Keratinocyte (primary cell): ENCODE data around the gene HABP4. TPM values are rescaled to one million over a fixed set of nuclear protein-coding genes. Genes with fewer than 3 reads are reported as not detected.

Experiments used
- DNase-seq: peaks from one replicate; pipeline ENCODE4 v3.0.0-alpha.2; 2011; ENCODE audit warnings: low read depth, missing footprints, low spot score
- FAIRE-seq: peaks from 2 replicates; lab custom pipeline; 2011; peaks lifted over from hg19 to GRCh38; lab: Jason Lieb, UNC
- H2AFZ ChIP-seq: 2 replicates; pipeline ENCODE4 v1.6.0; 2012; ENCODE audit warnings: low read length, control low read depth, inconsistent platforms; ENCODE audit not compliant: control insufficient read depth
- H3K27ac ChIP-seq: 2 replicates; pipeline ENCODE4 v1.5.1; 2011; ENCODE audit warnings: low read length; ENCODE audit not compliant: control insufficient read depth, insufficient read depth
- H3K27me3 ChIP-seq: 3 replicates; pipeline ENCODE4 v1.6.0; 2011; ENCODE audit warnings: low read length; ENCODE audit not compliant: control insufficient read depth, insufficient read depth; ENCODE audit errors: extremely low read depth
- H3K36me3 ChIP-seq, 2 experiments: 2 replicates in 1 of 2; 3 replicates in 1 of 2; pipeline ENCODE4 v1.5.1; 2011; ENCODE audit warnings: low read length in 2 of 2, mild to moderate bottlenecking in 1 of 2; ENCODE audit not compliant: control insufficient read depth in 2 of 2, insufficient read depth in 2 of 2; ENCODE audit errors: extremely low read depth in 1 of 2
- H3K4me1 ChIP-seq: 3 replicates; pipeline ENCODE4 v1.5.1; 2011; ENCODE audit warnings: low read length; ENCODE audit not compliant: control insufficient read depth, insufficient read depth; ENCODE audit errors: extremely low read depth
- H3K4me2 ChIP-seq: 3 replicates; pipeline ENCODE4 v1.6.0; 2011; ENCODE audit warnings: low read depth, low read length; ENCODE audit not compliant: control insufficient read depth, insufficient read depth; ENCODE audit errors: extremely low read depth
- H3K4me3 ChIP-seq, 3 experiments: fragments of 200-600 bp in 1 of 3; sonication (generic) in 1 of 3; 2 replicates in 2 of 3; 3 replicates in 1 of 3; pipeline ENCODE4 v1.5.1; 2011 to 2016; ENCODE audit warnings: low read length in 3 of 3, mild to moderate bottlenecking in 3 of 3, control low read depth in 2 of 3, inconsistent platforms in 1 of 3, low read depth in 1 of 3, mixed read lengths in 1 of 3, mixed run types in 1 of 3, moderate library complexity in 1 of 3; ENCODE audit not compliant: control insufficient read depth in 2 of 3, insufficient read depth in 2 of 3; ENCODE audit errors: extremely low read depth in 1 of 3
- H3K79me2 ChIP-seq: 2 replicates; pipeline ENCODE4 v1.6.0; 2012; ENCODE audit warnings: low read length; ENCODE audit not compliant: control insufficient read depth, insufficient read depth
- H3K9ac ChIP-seq: 3 replicates; pipeline ENCODE4 v1.6.0; 2011; ENCODE audit warnings: low read length; ENCODE audit not compliant: control insufficient read depth, insufficient read depth; ENCODE audit errors: extremely low read depth
- H3K9me1 ChIP-seq: 3 replicates; pipeline ENCODE4 v1.6.0; 2011; ENCODE audit warnings: low read length; ENCODE audit not compliant: control insufficient read depth, insufficient read depth; ENCODE audit errors: extremely low read depth
- H3K9me3 ChIP-seq: 2 replicates; pipeline ENCODE4 v1.5.1; 2012; ENCODE audit warnings: low read depth, low read length; ENCODE audit not compliant: control insufficient read depth
- H4K20me1 ChIP-seq: 3 replicates; pipeline ENCODE4 v1.6.0; 2011; ENCODE audit warnings: low read length; ENCODE audit not compliant: control insufficient read depth, insufficient read depth; ENCODE audit errors: extremely low read depth
- CTCF ChIP-seq, 3 experiments: IDR thresholded peaks in 1 of 3; conservative IDR thresholded peaks in 1 of 3; optimal IDR thresholded peaks in 1 of 3; 2 replicates in 2 of 3; 3 replicates in 1 of 3; pipeline versions ENCODE3 to v1.5.1; 2011; ENCODE audit warnings: low read length in 3 of 3, mild to moderate bottlenecking in 3 of 3, moderate library complexity in 2 of 3, control low read depth in 1 of 3, inconsistent platforms in 1 of 3; ENCODE audit not compliant: insufficient read depth in 2 of 3; ENCODE audit errors: extremely low read depth in 1 of 3
- EZH2 ChIP-seq: IDR thresholded peaks from one replicate; pipeline ENCODE4 v1.6.1; 2012; ENCODE audit warnings: inconsistent platforms, mild to moderate bottlenecking, low read length, moderate library complexity
- dilution Hi-C: fragments of 300-500 bp; cut with MboI; formaldehyde crosslinking; loops from one replicate; pipeline ENCODE4 v1.7.0; 2020; ENCODE audit warnings: low sequenced_read_pairs; ENCODE audit not compliant: extremely low pct_ligation_motif_present
- polyA plus RNA-seq, 5 experiments: library from polyadenylated mRNA; depleted of rRNA in 3 of 5; stranded (reverse) in 3 of 5; stranded (forward) in 1 of 5; unstranded in 1 of 5; fragments of >200 nt; gene quantifications; 1 replicate in 1 of 5; 2 replicates in 3 of 5; 3 replicates in 1 of 5; pipeline versions ENCODE4 v1.2.1 to v1.2.3, GENCODE V29; 2011 to 2012; ENCODE audit warnings: missing spikeins in 2 of 5, low read depth in 1 of 5, low replicate concordance in 1 of 5

HABP4 gene
- polyA plus RNA-seq, 1 donor (not counting 4 experiments of a cell fraction or from before 2014, with no cell fraction given) = 6.8 TPM

GRCh38 chr9:96413302-96414221 is 36.4 kb upstream of the HABP4 start:
- Histone ChIP-seq H3K4me2 (peak overlapping the region; percentile 2), H3K9ac (no peak overlapping the region), H3K4me1 (peaks cover 5% of the 10 kb centered on the region), H4K20me1 (no peaks in the 10 kb centered on the region), H3K27ac (no peak overlapping the region), H3K9me1 (no peaks in the 10 kb centered on the region), H2AFZ (no peak overlapping the region), H3K79me2 (peaks cover 51% of the 10 kb centered on the region), H3K9me3 (no peaks in the 10 kb centered on the region), H3K36me3 (no peaks in the 10 kb centered on the region), H3K4me3 (no peak overlapping the region), H3K27me3 (no peaks in the 10 kb centered on the region)
- DNase-seq (no peak), FAIRE-seq (no peak)
- dilution Hi-C loops = no loop called here
- TF ChIP-seq CTCF (optimal IDR thresholded peaks at IDR 0.05 in 1 of 3, IDR thresholded peaks at IDR 0.05 in 1 of 3, conservative IDR thresholded peaks at IDR 0.05 in 1 of 3; ENCODE audit: extremely low read depth in 1 of 3, insufficient read depth in 2 of 3, low read length in 3 of 3) (peak in 1 of 3 experiments; percentile 2), EZH2 (no peak)

- Histone ChIP-seq H3K27ac (peak overlapping the region; percentile 12), H3K9me3 (no peaks in the 10 kb centered on the region), H3K4me2 (peak overlapping the region; percentile 84), H3K36me3 (no peaks in the 10 kb centered on the region), H3K4me1 (peaks cover 27% of the 10 kb centered on the region), H3K9ac (peak overlapping the region; percentile 75), H2AFZ (peak overlapping the region; percentile 78), H3K79me2 (peaks cover 37% of the 10 kb centered on the region), H3K4me3 (peak overlapping the region; percentile 78 to 90 (median 81)), H4K20me1 (no peaks in the 10 kb centered on the region), H3K27me3 (no peaks in the 10 kb centered on the region), H3K9me1 (no peaks in the 10 kb centered on the region)
- DNase-seq (no peak), FAIRE-seq (no peak)
- dilution Hi-C loops = no loop called here
- TF ChIP-seq CTCF (optimal IDR thresholded peaks at IDR 0.05 in 1 of 3, IDR thresholded peaks at IDR 0.05 in 1 of 3, conservative IDR thresholded peaks at IDR 0.05 in 1 of 3; ENCODE audit: extremely low read depth in 1 of 3, insufficient read depth in 2 of 3, low read length in 3 of 3) (peak in 1 of 3 experiments; percentile 5), EZH2 (no peak)
Observed at GRCh38 chr9:96417051-96417586, 32.9 kb upstream of the HABP4 start.
